Nucleus accumbens (tissue), 56 donors: ENCODE results near the gene FAM151B.
"Not testable (repeated sequence)": the region's sequence is repeated elsewhere in the genome, so short reads cannot be mapped to it uniquely, and the experiment has no call there.

ENCODE experiments used
- DNase-seq, 56 donors: peaks; one replicate each; lab custom pipeline; 2025; lab: John Stamatoyannopoulos, UW

Gene FAM151B

DNA sequence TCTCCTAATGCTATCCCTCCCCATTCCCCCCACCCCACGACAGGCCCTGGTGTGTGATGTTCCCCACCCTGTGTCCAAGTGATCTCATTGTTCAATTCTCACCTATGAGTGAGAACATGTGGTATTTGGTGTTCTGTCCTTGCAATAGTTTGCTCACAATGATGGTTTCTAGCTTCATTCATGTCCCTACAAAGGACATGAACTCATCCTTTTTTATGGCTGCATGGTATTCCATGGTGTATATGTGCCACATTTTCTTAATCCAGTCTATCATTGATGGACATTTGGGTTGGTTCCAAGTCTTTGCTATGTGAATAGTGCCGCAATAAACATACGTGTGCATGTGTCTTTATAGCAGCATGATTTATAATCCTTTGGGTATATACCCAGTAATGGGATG lies 92.4 kb downstream of the FAM151B start:
- not testable (repeated sequence) for DNase-seq

DNA sequence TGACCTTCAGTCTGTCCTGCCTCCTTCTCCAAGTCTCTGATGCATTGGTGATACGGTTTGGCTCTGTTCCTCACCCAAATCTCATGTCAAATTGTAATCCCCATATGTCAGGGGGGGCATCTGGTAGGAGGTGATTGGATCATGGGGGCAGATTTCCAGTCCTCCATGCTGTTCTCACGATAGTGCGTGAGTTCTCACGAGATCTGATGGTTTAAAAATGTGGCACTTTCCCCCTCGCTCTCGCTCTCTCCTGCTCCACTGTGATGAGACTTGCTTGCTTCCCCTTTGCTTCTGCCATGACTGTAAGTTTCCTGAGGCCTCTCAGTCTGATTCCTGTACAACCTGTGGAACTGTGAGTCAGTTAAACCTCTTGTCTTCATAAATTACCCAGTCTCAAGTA lies 96.9 kb downstream of the FAM151B start:
- DNase-seq = no peak

DNA sequence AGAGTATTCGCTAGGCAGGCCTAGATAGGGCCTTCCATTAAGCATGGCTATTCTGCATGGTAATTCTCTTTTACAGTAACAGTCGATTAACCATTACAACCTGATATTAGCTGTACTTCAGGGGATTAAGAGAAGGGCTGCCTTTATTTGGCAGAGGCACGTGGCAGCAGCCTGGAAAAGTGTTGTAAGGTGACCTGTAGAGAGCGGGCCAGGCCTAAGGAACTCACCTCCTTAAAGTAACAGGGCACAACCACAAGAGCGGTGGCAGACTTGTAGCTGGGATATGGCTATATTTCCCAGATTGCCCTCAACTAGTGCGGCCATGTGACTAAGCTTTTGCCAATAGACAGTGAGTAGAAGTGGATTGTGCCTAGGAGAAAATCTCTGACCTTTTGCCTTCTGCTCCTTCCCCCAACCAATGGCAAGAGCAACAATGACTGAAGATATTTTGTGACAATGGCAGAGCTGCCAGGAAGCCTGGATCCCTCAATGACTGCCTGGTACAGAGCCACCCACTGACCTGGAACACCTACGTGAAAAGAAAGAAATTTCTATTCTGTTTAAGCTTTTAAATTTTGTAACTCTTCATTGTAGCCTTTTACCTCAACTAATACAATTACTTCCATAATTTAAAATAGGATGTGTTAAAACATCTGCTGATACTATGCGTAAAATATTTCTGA lies 101.1 kb downstream of the FAM151B start:
- no peak for DNase-seq

DNA sequence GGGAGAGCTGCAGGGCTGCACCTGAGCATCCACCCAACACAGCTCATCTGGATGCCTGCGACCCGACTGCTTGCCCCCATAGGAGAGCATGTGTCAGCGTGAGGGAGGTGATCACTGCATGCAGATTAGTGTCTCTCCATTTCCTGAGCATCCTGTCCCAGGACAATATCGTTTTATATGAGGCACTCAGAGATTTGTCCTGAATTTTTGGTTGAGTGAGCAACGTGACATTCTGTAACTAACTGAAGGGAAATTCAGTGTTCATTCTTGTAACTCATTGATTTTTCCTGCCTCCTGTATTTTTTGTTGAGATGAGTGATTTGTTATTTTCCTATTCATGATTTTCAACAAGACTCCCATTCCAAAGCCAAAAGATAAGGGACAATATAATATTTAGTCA lies 102.9 kb downstream of the FAM151B start:
- DNase-seq = no peak

DNA sequence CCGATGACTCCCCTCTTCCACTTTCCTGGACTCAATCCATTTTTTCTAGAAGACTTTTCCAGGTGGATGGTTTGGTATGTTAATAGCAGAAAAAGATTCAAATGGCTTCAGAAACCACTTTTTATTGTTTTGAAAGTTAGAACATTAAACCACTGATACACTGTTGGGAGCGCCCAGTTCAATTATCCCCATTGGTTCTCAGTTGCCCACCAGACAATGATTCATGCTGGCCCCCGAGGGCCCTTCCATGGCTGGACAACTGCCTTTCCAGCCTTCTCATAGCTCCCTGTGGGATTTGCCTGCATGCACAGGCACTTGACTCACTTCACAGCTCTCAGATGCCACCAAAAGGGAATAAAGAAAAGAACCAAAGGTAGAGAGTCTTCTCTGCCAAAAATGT lies 103.5 kb downstream of the FAM151B start:
- no peak for DNase-seq

DNA sequence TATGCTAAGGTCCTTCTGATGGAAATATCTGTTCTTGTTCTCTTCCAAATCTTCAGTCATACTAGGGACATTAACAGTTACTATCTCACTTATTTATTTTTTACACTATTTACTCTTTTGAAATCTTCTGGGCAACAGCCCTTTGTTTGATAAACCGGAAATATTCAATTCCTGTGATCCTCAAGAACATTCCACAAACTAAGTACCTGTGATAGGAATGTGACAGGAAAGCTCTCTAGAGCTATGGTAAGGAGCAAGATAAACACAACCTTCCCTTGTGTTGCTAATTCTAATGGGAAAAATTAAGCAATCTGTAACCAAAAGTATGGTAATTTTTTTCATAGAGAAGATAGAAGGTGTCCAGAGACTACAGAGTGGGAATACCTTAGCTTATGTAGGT lies 104.2 kb downstream of the FAM151B start:
- no peak for DNase-seq
